Measurements from ENCODE around the gene TMEM11.

The TMEM11 gene

DNA sequence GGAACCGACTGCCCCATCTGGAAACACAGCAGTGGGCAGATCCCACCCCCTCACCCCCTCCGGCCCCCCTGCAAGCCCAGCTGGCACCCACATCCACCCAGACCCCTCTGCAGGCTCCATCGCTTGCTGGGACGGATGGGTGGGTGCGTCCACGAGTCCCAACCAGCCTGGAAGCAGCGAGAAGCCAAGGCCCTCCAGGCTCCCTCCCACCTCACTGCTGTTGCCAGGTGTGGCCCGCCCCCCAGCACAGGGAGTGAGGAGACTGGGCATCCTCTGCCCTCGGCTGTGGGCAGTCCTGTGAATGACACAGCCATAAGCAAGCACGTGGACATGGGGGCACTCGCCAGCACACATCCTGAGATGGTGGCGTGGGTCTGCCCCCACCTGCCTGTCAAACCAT is 11.4 kb downstream of the TMEM11 start:
- peaks cover 24% of the 10 kb centered on the region for H3K36me3 Mint-ChIP-seq (ENCODE audit: low read depth)
- no peaks in the 10 kb centered on the region for H3K27me3 Mint-ChIP-seq (ENCODE audit: low read depth)
- H3K4me3 Mint-ChIP-seq, result no peak overlapping the region
- no peaks in the 10 kb centered on the region for H3K9me3 Mint-ChIP-seq
- TF ChIP-seq CTCF (IDR thresholded peaks at IDR 0.05; ENCODE audit: unreplicated experiment in 3 of 3), result no peak
- H3K27ac Mint-ChIP-seq, result no peak overlapping the region
- peaks cover 37% of the 10 kb centered on the region for H3K4me1 Mint-ChIP-seq

DNA sequence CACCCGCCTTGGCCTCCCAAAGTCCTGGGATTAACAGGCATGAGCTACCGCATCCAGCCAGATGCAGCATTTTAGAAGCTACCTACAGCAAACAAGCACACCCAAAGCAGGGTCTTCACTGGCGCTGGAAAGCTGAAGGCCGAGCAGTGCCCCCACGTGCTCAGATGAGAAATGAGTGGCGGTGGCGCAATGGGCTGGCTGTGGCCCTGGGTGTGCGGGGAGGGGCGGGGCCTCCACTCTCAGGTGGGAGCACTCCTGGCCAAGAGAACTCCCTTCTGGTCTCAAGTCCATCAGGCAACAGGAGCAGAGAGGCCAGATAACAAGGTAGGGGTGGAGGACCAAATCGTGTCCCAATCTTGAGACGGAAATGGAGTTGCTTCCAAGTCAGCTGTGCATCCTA is 12.1 kb downstream of the TMEM11 start:
- H3K9me3 Mint-ChIP-seq, result no peaks in the 10 kb centered on the region
- H3K27ac Mint-ChIP-seq, result no peak overlapping the region
- H3K4me3 Mint-ChIP-seq, result no peak overlapping the region
- peaks cover 40% of the 10 kb centered on the region for H3K4me1 Mint-ChIP-seq
- no peak for TF ChIP-seq CTCF (IDR thresholded peaks at IDR 0.05; ENCODE audit: unreplicated experiment in 3 of 3)
- H3K36me3 Mint-ChIP-seq (ENCODE audit: low read depth), result peaks cover 28% of the 10 kb centered on the region
- no peaks in the 10 kb centered on the region for H3K27me3 Mint-ChIP-seq (ENCODE audit: low read depth)

DNA sequence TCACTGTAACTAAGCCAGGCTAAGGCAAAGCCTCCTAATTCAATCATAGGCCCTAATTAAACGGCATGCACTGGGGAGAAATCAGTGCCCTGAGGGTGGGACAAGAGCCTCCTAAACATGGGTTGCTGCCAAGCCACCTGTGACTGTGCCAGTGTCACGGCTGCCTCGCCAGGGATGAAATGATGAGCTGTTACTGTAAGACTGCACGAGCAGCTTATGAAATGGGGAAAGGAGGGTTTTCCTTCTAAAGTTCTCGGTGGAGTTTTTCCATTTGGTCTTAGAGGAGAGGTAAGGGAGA is 12.7 kb downstream of the TMEM11 start:
- Mint-ChIP-seq H3K36me3 (ENCODE audit: low read depth) (peaks cover 32% of the 10 kb centered on the region), H3K27ac (no peak overlapping the region), H3K4me1 (peaks cover 46% of the 10 kb centered on the region), H3K4me3 (peak overlapping the region in 1 of 3 experiments; percentile 21), H3K9me3 (no peaks in the 10 kb centered on the region), H3K27me3 (ENCODE audit: low read depth) (no peaks in the 10 kb centered on the region)
- no peak for TF ChIP-seq CTCF (IDR thresholded peaks at IDR 0.05; ENCODE audit: unreplicated experiment in 3 of 3)

DNA sequence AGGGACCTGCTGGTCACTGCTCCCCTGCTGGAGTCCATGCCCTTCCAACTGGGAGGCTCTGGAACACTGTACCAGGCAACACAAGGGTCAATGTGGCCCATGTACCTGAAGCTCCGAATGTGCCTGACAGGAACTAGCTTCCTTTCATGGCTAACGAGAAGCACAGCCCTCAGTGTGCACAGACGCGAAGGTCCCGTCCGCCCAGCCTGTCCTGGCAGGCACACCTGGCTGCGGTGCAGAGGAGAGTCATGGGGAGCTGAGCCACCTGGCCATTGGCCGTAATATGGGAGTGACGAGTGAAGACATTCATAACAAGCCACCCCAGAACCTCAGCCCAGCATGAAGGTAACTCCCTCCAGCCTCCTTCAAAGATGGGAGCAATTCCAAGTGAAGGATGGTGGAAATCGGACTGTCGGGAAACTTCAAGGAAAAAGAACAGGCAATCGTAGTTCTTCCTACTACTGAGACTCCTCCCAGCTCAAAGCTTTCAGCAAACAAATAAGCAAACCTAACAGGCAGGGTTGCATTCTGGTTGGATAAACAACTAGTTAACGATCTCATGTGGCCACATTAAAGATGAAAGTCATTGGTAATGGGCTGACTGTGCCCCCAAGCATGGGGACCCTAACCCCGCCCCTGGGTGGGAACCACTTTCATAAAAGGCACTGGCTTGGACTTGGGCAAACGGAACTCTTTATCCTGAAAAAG is 13.2 kb downstream of the TMEM11 start:
- peaks cover 47% of the 10 kb centered on the region for H3K4me1 Mint-ChIP-seq
- no peak overlapping the region for H3K4me3 Mint-ChIP-seq
- H3K27me3 Mint-ChIP-seq (ENCODE audit: low read depth), result no peaks in the 10 kb centered on the region
- H3K36me3 Mint-ChIP-seq (ENCODE audit: low read depth), result peaks cover 32% of the 10 kb centered on the region
- H3K9me3 Mint-ChIP-seq, result no peaks in the 10 kb centered on the region
- no peak for TF ChIP-seq CTCF (IDR thresholded peaks at IDR 0.05; ENCODE audit: unreplicated experiment in 3 of 3)
- no peak overlapping the region for H3K27ac Mint-ChIP-seq

DNA sequence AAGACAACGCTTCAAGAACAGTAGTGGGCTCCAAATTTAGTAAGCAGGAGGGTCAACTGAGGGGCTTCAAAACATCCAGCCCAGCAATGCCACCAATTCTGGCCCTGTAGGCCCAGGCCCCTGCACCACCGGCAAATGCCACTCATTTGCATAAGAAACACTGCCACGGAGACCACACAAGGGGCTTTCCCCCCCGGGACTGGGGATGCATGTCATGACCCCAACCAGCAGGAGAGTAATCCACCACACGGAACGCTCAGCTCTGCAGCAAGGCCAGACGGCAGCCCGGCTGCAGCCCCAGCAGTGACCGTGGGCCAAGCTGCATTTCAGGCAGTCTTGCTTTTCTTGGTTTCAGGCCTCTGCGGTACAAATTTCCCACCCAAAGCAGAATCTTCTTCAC is 14.1 kb downstream of the TMEM11 start:
- Mint-ChIP-seq H3K9me3 (no peaks in the 10 kb centered on the region), H3K36me3 (ENCODE audit: low read depth) (peaks cover 34% of the 10 kb centered on the region), H3K4me3 (no peak overlapping the region), H3K4me1 (peaks cover 47% of the 10 kb centered on the region), H3K27me3 (ENCODE audit: low read depth) (no peaks in the 10 kb centered on the region), H3K27ac (peak overlapping the region in 1 of 3 experiments; percentile 24)
- TF ChIP-seq CTCF (IDR thresholded peaks at IDR 0.05; ENCODE audit: unreplicated experiment in 3 of 3), result no peak

GRCh38 chr17:21199311-21199710 is 14.7 kb downstream of the TMEM11 start:
- H3K9me3 Mint-ChIP-seq, result no peaks in the 10 kb centered on the region
- peaks cover 39% of the 10 kb centered on the region for H3K36me3 Mint-ChIP-seq (ENCODE audit: low read depth)
- H3K27ac Mint-ChIP-seq, result no peak overlapping the region
- no peak for TF ChIP-seq CTCF (IDR thresholded peaks at IDR 0.05; ENCODE audit: unreplicated experiment in 3 of 3)
- no peaks in the 10 kb centered on the region for H3K27me3 Mint-ChIP-seq (ENCODE audit: low read depth)
- H3K4me1 Mint-ChIP-seq, result peaks cover 47% of the 10 kb centered on the region
- no peak overlapping the region for H3K4me3 Mint-ChIP-seq

Data from nephron (organoid).